H4 (cell line): Measurements from ENCODE around the gene MKS1. TPM values are rescaled to one million over a fixed set of nuclear protein-coding genes. Genes with fewer than 3 reads are reported as not detected.

Source experiments
- DNase-seq: peaks from one replicate; pipeline ENCODE4 v3.0.0-alpha.2; 2015; ENCODE audit warnings: low spot score
- total RNA-seq: library from RNA; depleted of rRNA; stranded (reverse); fragments of >200 nt; shearing (Covaris generic); gene quantifications from 2 replicates; pipeline ENCODE4 v1.2.3, GENCODE V29; 2014; rRNA removed

MKS1 gene
- 16.8 and 18.1 TPM in 2 replicates for total RNA-seq

DNA sequence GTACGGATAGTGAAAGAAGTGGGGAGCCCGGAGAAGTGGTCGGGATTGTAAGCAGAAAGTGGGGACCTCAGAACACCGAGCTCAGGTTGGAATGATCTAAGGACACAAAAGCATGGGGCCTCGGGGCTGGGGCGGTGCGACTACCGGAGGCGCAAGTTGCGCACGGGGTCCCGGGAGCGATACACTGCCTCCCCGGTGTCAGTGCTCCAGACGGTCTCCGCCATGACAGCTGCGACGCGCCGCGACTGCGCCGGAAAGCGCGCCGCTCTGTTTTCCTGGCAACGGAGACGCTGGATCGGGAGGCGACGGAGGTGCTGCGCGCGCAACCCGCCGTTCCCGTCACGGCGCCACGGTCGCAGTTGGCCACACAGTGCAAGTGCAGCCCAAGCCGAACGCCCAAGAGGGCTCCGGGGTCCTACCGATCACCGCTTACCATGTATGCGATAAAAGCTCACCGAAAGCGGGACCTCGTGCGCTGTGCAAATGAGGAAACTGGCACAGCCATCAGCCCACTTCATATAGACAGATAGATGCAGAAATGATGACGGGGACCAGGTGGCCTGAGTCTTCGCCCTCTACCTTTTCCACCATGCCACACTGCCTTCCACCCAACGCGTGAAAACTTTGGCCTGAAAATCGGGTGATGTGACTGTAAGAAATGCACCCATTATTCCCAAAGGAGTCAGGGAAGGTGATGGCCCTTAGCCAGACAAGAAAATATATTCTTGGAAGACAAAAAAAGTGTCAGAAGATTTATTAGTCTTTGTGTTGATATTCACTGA is at the start of gene MKS1:
MKS1 (minus strand) TSS at position 249 of the 782 bp plus-strand sequence; CDS start at position 224, 25 bp downstream.
- peak; percentile 95 for DNase-seq

DNA sequence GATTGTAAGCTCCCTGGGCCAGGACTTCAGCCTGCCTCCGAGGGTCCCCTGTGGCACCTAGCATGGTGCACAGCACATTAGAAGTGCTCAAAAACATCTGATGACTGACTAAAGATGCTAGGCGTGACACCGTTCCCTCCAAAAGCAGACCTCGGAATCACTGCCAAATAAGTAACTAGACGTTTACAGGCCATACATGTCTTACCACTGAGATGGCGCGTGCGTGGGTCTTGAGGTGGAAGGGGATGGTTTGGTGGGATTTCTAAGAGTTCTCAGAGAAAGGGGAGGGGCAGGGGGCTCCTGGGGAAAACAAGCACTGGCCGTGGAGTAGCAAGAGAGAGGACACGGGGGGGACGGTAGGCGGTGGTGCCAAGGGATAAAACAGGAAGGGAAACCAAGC is 49.3 kb upstream of the MKS1 start:
- DNase-seq, result no peak

- no peak for DNase-seq
Measured at GRCh38 chr17:58267347-58268324, 48.6 kb upstream of the MKS1 start.

- DNase-seq, result no peak
Measured at GRCh38 chr17:58265902-58266875, 47.1 kb upstream of the MKS1 start.

DNA sequence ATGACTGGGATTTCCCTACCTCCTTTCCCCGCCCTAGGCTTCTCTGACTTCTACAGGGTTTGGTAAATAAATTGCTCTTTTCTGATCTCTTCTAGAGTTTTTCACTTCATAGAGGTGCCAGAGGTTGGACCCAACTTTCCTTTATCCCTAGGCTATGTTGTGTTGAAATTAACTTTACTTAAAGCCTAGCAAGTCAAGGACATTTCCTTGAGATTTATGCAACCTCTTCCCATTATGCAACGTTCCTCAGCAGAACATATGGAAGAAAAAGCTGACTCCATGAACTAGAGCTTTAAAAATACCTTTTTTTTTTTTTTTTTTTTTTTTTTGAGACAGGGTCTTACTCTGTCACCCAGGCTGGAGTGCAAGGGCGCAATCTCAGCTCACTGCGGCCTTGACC is 46.2 kb upstream of the MKS1 start:
- DNase-seq, result no peak

DNA sequence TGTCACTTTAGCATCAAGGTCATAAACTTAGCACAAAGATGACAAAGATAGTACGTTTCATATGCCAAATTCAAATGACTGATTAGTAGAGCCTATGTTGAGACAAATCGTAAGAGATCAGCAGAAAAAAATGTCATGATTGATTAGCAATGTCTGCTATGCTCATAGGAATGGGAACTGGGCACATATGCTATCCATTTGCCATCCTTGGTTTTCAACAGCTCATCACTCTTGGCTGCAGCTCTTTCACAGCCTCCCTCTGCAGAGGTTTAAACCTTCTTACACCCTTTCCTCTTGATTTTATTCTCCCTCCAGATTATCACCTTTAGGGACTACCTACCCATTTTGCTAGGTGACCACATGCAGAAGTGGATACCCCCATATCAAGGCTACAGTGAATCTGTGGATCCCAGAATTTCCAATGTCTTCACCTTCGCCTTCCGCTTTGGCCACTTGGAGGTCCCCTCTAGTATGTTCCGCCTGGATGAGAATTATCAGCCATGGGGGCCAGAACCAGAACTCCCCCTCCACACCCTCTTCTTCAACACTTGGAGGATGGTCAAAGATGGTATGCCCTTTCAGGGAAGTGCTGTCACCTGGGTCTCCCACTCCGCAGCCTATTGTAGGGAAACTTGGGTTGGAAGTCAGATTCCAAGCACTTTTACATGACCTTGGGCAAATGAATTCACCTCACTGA is 45.5 kb upstream of the MKS1 start:
- no peak for DNase-seq

- DNase-seq, result no peak
Measured at GRCh38 chr17:58263773-58264172, 44.7 kb upstream of the MKS1 start.

DNA sequence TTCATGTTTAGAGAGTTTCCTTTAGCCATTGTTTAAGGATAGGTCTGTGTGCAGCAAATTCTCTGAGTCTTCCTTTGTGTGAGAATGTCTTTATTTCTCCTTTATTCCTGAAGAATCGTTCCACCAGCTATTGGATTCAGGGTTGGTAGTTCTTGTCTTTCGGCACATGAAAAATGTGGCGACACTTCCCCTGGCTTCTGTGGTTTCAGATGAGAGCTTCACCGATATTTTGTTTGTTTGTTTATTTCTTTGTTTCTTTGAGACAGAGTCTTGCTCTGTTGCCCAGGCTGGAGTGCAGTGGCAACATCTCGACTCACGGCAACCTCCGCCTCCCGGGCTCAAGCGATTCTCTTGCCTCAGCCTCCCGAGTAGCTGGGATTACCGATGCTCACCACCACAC is 43.1 kb upstream of the MKS1 start:
- DNase-seq, result no peak

GRCh38 chr17:58254803-58255202 is 35.7 kb upstream of the MKS1 start:
- no peak for DNase-seq

- no peak for DNase-seq
Measured at GRCh38 chr17:58253082-58253481, 34.0 kb upstream of the MKS1 start.

DNA sequence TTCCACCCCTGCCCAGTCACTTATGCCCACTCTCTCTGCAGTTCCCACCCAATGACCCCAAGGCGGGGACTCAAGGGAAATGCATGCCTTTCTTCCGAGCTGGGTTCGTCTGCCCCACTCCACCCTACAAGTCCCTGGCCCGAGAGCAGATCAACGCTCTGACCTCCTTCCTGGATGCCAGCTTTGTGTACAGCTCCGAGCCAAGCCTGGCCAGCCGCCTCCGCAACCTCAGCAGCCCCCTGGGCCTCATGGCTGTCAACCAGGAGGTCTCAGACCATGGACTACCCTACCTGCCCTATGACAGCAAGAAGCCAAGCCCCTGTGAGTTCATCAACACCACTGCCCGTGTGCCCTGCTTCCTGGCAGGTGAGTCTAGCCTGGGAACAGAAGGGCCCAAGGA is 33.1 kb upstream of the MKS1 start:
- DNase-seq, result no peak

DNA sequence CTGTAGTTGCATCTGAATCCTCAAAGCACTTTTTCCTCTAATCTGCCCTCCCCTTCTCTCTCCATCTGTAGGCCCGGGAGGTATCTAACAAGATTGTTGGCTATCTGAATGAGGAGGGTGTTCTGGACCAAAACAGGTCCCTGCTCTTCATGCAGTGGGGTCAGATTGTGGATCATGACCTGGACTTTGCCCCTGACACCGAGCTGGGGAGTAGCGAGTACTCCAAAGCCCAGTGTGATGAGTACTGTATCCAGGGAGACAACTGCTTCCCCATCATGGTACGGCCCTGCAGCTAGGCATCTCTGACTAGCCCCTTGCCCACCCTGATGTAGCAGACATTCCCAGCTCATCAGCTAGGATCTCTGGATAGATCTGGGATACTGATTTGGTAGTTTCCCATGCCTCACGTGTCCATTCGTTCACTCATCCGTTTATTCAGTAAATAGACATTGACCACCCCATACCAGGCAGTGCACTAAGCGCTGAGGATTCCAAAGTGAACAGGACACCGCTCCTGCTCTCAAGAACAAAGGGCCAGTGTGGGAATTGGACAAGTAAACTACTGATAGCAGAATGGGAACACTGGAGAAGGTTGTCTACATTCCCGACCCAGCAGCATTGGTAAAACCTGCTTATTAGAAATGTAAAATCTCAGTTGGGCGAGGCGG is 31.4 kb upstream of the MKS1 start:
- no peak for DNase-seq

DNA sequence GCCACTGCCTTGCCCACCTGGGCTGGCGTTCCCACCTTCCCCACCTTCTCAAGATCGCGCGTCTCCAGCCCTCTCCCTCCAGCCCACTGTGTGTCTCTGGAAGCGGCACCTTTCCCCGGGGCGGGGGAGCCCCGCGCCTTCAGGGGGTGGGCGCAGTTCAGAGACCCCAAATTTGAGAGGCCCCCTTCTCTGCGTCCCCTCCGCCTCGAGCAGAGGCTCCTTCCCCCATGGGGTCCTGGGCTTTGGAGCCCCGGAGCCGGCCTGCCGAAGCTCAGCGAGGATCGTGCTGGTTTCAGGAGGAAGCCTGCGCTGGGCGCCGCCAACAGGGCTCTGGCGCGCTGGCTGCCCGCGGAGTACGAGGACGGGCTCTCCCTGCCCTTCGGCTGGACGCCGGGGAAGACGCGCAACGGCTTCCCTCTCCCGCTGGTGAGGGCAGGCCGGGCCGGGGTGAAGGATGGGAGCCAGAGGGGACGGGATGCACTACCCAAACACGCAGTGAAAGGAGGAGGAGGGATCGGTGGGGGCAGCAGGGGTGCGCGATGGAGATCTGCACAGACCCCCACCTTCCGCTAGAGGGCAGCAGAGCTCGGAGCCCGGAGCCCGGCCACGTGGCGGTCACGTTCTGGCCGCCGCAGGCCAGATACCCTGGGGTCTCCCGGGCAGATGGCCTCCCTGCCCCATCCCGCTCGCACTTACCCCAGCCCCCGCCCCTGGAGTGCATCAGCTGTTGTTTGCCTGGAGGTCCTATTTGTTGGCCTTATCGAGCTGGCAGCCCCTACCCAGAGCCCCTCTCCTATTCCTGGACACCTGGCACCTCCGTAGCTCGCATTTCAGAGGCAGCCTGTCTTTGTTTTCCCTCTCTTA is 30.4 kb upstream of the MKS1 start:
- no peak for DNase-seq

GRCh38 chr17:58248955-58249269 is 29.9 kb upstream of the MKS1 start:
- no peak for DNase-seq

DNA sequence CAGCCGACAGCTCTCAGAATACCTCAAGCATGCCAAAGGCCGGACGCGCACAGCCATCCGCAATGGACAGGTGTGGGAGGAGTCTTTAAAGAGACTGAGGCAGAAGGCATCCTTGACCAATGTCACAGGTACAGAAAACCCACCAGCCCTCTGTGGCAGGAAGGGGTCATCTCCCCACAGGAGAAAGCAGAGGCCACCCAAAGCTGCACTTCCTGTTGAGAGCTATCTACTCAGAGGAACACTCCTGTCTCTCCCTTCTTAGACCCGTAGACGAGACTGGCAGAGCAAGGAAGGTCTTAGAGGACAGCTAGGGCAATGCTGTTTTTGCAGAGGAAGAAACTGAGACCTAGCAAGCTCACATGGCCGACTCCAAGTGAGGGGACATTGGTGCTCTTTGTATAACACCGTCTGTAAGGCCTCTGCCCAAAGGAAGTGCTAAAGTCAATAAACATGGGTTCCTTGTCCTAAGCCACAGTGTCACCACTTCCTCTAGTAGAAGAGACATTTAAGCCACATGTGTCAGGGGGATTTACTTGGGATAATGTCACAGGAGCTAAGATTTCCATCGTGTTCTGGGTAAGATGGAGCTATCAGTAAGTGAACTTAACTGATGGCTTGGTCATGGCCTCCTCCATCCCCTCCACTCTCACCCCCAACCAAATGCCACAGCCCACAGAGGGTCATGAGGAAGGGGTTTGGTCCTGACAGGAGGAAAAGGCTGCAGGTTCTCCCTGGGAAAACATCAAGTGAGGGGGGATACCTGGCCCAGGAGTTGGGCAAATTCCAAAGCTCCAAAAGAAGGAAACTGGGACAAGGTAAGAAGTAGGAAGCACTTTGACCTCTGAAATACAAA is 28.7 kb upstream of the MKS1 start:
- DNase-seq, result no peak

GRCh38 chr17:58246781-58247180 is 27.7 kb upstream of the MKS1 start:
- no peak for DNase-seq

DNA sequence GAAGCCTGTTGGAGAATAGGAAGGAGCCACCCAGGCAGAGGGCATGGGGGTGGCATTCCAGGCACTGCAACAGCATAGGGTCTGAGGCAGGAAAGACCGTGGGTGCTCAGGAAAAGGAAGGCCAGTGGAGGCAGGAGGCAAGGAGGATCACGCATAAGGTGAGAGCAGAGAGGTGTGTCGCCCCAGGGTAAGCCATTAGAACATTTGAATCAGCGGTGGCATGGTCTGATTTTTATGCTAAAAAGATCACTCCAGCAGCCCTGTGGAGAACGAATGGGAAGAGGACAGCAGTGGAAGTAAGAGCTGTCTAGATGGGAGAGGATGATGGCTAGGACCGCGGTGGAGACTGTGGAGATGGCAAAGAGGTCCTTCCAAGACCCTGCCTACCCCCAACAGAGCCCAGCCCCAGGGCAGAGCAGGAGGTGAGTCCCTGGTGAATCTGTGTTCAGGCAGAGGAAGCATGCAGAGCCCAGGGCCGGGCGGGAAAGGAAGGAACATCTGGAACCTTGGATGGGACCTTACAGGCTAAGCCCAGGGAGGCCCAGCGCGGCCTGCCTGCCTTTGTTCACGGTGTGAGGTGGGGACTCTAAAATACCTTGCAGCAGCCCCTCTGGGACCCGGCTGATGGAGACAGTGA is 27.2 kb upstream of the MKS1 start:
- DNase-seq, result no peak
